EL (cell line): ENCODE results near the gene PSMC5.
"Not testable (repeated sequence)": the region's sequence is repeated elsewhere in the genome, so short reads cannot be mapped to it uniquely, and the experiment has no call there.

Source experiments
- DNase-seq: peaks from one replicate; pipeline ENCODE4 v3.0.0-alpha.2; 2016

PSMC5 gene

DNA sequence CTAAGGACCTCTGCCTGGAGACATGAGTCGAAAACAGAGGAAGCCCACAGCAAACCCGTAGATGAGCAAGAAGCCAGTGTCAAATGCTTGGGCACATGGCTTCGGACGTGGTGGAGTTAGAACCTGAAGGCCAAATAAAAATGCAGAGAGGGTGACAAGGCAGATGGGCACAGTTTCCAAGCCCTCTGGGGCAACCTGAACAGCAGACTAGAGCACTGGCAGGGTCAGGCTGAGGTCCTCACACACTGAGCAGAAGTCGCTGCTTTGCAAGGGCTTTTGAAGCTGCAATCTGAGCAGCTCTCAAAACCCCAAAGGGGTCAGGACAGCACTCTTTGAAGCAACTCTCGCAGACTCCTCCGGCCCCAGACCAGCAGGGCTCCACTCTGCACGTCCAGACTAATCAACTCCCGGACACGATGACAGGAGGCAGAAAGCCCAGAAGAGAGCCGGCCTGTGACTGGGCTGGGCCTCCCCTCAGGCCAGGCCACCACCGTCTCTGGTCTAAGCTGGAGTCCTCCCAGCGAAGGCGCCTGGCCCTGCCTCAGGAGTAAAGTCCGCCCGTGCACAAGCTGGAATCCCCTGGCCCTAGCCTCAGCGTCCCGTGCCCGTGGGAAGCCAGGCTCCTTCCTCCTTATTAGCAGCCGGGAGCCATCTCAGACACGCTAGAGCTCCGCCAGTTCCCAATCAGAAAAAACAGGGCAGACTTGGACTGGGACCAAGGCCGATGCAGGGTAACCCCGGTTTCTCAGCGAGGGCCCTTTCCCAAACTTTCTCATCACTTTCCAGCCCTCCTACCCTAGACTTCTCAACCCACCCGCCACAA lies 14.3 kb downstream of the PSMC5 start:
- DNase-seq = peak; percentile 50

DNA sequence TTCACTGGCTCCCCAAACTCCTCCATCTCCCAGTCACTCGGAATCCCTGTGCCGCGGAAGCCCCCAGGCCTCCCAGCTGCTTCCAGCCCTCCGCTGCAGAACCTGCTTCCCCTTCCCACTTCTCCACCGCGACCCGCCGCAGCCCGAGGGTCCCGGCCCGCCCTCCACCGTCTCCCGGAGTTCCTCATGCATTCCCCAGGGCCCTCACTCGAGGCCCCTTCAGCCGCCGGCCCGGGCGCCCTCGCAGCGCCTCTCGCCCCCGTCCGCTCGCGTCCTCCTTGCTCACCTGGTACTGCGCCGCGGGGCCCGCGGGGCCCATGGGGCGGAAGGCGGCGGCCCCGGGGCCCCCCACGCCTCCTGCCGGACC lies 14.9 kb downstream of the PSMC5 start:
- DNase-seq = no peak

DNA sequence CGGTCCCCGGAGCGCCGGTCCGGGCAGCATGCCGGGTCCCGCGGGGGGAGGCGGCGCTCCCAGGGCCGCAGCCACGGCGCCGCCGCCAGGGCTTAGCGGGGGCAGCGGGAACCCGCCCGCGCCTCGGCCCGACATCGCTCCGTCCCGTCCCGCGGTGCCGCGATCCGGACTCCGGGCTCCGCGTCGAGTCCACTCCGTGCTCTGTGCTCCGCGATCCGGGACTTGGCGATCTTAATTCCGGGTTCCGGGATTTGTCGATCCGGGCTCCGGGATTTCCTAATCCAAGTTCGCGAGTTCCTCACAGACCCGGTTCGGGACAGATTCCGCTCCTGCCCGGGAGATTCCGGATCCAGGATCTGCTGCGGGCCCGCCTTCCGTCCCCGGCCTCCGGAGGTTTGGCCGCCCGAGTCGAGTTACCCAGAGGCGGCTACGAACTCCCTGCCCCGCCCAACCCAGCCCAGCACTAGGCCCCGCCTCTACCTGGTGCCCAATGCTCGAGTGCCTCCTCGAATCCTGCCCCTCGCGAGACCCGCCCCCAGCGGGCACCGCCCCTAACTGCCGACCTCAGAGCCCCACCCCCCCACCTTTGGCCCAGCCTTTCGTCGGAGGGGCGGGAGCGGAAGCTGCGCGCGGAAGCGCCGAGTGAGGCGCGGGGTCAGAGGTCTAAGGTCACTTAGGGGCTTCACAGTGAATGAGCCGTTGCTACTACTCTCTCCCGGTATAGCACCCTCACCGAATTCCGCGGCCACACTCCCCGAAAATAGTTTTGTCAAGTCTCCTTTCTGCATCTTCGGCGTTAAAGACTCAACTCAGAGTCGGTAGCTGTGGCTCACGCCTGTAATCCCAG lies 15.5 kb downstream of the PSMC5 start, which contains the start of gene SMARCD2:
SMARCD2 (minus strand) TSS at position 146 of the 847 bp plus-strand sequence; CDS start at position 135, 11 bp downstream.
- DNase-seq = peak; percentile 99

DNA sequence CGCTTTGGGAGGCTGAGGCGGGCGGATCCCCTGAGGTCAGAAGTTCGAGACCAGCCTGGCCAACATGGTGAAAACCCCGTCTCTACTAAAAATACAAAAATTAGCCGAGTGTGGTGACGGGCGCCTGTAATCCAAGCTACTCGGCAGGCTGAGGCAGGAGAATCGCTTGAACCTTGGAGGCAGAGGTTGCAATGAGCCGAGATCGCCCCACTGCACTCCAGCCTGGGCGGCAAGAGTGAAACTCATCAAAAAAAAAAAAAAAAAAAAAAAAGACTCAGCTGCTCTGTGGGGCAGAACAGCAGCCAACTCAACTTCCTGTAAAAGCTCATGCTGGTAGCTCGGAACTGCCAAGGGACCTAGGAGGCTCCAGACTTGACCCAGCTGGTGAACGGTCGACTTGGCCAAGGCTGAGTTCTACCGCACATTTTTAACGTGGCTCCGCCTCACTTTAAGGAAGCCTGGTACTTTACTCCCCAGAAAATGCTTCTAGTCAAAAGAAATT lies 16.2 kb downstream of the PSMC5 start:
- DNase-seq = peak; percentile 70

DNA sequence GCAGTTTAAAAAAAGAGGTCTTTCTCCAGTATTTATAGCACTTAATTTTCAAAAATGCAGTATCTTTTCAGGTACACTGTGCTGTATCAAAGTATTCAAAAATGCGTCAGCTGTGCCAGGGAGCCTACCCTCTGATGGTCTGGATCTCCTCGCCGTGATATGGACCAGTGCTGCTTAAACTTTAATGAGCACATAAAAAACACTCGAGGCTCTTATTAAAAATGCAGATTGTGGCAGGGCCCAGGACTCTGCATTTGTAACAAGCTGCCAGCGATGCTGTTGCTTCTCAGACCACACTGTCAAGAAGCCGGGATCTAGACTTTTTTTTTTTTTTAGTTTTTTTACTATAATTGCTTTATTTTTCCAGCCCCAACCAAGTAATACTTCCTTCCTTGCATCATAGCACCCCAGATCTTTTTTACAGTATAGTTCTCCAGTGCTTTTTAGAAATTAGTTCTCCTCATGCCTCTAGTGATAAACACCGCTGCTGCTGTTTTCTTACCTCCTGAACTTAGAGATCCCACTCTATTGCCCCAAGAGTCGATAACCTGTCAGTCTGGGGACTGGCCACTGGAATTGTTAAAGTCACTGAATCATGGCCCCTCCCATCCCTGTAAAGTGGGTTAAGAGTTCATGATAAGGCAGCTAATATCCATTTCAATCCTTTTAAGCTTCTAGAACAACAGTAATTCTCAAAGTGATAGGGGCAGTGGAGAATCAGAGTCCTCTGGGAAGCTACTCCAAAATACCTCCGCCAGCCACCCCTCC lies 16.9 kb downstream of the PSMC5 start:
- DNase-seq = no peak

DNA sequence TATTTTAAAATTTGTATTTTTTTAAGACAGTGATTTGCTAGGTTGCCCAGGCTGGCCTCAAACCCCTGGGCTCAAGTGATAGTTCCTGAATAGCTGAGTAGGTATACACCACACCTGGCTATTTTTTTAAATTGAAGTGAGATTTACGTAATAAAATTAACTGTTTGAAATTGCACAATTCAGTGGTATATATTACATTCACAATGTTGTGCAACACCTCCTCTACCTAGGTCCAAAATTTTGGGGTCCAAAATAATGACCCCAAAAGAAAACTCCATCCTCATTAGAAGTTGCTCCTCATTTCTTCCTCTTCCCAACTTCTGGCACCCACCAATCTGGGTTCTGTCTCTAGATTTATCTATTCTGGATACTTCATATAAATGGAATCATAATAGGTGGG lies 18.3 kb downstream of the PSMC5 start:
- DNase-seq = no peak

DNA sequence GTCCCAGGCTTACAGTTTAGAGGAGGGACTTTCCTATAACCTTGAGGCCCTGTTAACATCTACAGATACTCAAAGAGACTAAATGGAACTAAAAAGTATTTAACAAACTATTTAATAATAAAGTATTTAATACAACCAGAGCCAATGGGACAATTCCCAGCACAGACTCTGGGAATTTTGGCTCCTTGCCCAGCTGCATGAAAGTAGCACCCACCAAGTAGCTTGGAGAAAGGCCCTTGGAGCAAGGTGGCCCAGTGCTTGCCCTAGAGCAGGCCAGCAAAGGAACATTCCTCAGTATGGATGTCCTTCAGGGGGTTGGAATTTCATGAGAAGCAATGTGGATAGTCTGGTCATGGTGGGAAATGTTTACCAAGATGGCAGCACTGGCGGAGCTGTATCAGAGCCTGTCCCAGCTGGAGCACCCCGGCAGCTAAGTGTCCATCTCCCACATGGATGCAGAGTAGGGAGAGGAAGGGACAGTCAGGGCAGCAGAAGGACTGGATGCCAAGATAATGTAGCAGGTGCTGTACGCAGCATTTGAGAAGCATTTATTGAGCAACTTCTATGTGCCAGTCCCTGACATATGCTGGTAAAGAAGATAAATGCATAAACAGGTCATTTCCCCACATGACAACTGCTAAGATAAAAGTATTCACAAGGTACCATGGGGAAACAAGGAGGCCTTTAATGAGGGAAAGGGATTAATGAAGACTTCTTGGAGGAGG lies 20.5 kb downstream of the PSMC5 start:
- DNase-seq = no peak

DNA sequence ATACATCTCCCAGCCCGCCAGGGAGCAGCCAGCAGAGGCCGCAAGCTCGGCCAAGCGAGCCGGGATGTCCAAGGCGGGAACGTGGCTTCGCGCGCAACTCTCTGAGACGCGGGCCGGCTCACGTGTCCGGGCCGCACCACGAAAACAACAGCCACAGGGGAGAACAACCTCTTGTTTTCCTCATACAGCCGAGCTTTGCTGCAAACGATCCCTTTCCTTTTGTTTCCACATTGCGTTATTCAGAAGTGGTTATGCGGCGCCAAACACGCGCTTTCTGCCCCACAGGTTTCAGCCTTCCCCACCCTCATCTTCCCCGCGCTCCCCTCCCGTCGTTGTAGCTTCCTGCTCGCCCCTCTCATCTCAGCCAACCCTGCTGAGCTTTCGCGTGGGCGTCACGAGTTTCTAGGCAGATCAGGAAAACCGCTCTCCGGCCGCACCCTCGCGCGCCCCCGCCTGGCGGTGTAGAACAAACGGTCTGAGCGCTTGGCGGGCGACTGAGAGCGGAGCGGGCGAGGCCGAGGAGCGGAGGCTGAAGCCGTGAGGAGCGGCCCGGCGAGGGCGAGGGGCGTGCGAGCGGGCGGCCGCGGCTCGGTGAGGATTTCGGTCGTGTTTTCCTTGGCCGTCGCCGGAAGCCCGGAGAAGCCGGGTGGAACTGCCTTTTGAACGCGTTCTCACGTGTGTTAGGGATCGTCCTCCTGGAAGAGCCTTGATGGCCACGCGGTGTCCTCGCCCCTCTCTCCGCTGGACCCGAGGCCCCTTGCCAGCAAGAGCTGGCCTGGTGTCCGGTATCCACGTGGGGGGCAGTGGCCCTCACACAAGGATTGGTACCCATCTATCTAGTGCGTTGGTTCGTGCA lies 21.8 kb downstream of the PSMC5 start:
- DNase-seq = peak; percentile 86

DNA sequence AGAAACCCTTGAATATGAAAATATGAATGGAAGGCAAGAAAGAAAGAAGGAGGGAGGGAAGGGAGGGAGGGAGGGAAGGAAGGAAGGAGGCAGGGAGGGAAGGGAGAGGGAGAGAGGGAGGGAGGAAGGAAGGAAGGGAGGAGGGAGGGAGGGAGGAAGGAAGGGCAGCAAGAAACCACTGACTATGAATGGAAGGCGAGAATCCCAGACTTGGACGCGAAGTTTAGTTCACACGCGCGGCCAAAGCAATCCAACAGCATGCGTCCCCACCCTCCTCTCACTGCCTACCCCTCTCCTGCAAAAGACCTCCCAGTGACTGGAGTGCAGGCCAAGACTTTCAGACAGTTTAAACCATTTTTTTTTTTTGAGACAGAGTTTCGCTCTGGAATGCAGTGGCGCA lies 23.2 kb downstream of the PSMC5 start:
- no peak for DNase-seq

DNA sequence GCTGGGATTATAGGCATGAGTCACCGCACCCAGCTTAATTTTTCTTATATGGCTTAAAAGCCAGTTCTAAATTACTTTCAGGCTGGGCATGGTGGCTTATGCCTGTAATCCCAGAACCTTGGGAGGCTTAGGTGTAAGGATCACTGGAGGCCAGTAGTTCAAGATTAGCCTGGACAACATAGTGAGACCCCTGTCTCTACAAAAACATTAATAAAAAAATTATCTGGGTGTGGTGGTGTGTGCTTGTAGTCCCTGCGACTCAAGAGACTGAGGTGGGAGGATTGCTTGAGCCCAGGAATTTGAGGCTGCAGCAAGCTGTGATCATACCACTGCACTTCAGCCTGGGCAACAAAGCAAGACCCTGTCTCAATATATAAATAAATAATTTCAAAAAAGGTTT lies 26.0 kb downstream of the PSMC5 start:
- no peak for DNase-seq

DNA sequence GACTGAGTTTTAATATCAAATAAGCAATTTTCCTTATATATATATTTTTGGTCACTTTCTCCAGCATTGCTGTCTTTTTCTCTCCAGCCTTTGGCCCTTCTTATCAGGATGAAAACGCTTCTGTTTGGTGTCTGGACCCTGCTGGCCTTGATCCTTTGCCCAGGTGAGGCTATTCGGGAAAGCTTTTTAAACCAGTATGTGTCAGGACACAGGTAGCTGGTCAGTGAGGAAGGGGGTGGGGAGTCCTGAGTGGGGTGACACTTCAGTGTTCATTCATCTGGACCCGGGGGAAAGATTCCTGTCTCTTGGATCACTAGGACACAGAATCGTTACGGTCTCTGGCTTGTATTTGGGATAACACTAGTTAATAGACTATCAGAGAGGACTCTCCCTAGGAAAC lies 27.5 kb downstream of the PSMC5 start:
- no peak for DNase-seq

DNA sequence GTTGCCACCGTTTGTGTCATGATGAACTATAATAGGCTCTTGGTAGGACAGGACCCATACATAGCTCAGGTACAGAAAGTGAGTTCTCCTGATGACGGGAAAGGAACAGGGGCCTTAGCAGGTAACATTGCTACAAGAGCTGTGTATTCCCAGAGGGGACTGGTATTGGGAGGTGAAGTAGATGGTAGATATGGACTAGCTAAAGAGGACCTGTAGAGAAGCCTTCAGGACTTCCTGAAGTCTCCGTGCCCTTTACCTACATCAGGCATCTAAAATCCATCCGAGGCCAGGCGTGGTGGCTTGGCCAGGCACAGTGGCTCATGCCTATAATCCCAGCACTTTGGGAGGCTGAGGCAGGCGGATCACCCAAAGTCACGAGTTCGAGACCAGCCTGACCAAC lies 28.0 kb downstream of the PSMC5 start:
- no peak for DNase-seq

DNA sequence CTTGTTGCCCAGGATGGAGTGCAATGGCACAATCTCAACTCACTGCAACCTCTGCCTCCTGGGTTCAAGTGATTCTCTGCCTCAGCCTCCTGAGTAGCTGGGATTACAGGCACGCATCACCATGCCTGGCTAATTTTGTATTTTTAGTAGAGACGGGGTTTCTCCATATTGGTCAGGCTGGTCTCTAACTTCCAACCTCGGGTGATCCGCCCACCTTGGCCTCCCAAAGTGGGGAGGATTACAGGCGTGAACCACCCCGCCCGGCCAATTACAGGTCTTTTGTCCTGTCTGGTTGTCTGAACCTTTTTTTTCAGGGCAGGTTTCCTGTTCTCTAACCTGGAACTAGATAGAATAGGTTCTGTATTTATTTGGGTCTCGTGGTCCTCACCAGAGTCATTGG lies 29.2 kb downstream of the PSMC5 start:
- DNase-seq = not testable (repeated sequence)

DNA sequence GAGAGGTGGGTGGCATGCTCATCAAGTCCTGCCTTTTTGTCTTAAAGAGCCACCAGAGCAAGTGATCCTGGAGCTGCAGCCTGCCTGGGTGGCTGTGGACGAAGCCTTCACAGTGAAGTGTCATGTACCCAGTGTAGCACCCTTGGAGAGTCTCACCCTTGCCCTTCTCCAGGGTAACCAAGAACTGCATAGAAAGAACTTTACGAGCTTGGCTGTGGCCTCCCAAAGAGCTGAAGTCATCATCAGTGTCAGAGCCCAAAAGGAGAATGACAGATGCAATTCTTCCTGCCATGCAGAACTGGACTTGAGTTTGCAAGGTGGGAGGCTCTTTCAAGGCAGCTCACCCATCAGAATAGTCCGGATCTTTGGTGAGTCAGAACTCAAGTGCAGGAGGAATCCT lies 32.0 kb downstream of the PSMC5 start:
- no peak for DNase-seq

DNA sequence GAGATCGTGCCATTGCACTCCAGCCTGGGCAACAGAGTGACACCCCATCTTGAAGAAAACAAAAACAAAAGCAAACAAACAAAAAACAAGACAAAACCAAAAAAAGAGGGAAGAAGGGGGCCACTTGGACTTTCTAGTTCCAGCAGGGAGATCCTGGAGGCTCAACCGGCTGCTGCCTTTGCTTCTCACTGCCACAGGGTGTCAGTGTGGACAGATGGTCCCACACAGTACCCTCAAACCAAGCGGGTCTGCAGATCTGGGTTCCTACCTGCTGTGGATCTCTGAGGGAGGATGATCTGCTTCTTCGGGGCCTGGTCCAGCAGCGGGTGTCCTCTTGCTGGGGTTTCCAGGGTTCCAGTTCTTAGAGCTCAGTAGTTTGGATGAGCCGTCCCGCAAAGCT lies 39.4 kb downstream of the PSMC5 start:
- DNase-seq = not testable (repeated sequence)

DNA sequence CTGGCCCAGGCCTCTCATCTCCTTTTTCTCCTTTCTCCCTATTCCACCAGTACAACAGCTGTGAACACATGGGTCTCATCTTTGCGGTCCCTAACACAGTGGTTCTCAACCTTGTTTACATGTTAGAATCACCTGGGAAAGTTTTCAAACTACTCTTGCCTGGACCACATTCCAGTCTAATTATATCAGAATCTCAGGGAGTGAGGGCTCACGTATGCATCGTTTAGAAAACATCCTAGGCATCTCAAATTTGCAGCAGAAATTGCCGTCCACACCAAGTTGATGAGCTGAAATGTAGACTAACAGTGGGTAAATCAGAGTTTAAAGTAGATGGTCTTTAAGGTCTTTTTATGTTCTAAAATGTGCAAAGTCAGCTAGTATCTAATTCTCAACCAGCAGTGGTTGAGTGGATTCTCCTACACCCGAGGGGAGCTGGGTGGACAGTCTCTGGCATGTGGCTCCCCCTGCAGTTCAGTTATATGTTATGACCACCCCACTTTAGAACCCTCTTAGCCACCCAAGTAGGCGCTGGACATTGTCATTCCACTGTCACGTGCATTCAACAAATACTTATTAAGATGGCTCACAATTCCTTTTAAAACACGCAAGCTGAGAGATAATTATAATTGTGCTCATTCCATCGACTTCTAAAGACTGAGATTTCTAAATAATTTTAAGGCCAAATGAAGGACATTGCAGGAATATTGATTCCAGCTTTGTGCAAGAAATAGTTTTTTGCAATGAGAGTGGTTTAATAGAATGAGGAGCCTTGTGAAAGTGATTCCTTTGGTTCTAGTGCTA lies 42.5 kb downstream of the PSMC5 start:
- DNase-seq = peak; percentile 54

DNA sequence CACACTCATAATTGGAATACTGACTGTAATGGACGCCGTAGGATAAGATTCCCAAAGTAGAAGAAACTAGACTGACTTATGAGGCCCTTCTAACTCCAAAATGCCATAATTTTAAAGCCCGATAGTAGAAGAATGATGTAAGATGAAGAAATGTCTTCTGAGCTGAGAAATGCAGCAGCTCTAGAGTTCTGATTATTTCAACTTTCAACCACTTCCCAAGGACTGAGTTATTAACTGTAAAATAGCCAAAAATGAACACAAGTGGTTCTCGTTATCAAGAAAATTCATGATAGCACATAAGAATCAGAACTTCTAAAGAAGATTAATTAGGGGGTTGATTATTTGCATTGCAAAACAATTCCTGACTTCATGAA lies 43.0 kb downstream of the PSMC5 start:
- DNase-seq = not testable (repeated sequence)

DNA sequence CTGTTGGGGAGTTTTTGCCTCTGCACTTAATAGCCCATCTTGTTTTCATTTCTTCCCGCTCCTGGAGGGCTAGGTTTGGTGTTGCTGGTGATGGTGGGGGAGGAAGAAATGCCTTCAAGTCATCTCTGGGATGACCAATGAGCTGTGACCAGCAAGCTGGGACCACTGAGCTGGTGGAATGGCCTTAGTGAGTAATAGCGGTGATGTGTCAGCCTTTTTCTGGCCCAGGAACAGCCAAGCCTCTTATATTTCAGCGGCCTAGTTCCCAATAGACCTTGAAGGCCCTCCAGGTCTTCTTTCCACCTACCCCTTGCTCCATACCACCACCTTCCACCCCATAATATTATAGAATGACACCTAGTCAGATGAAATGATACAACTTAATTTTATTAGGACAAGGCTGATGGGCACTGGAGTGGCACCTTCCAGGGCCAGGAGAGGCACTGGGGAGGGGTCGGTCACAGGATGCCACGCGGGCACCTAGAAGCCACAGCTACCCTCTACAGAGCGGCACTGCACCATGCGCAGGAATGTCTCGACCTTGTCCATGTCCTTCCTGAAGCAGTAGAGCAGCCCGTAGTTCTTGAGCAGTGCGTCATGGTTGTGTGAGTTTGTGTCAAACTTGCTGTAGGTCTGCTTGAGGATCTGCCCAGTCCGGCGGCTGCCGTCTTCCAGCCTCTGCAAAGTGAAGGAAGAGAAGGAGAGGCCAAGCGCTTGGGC lies 44.6 kb downstream of the PSMC5 start:
- DNase-seq = peak; percentile 15

DNA sequence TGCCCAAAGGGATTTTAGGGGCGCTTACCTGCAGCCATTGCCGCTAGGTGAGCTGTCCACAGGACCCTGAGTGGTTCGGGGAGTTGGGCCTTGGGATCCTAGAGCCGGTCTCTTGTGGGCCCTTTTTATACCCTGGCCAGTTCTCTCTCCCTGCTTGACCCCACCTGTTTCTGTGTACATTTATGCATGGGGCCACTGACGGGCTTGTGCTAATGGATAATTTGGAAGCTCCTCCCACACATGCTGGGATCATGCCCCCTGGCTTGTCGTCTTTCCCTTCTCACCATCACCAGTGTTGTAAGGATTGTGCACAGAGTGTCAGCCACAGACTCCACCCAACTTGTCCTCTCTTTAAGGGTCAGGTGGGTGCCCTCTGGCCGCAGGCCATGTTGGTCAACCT lies 46.3 kb downstream of the PSMC5 start, which contains the start of gene CSH2:
CSH2 (minus strand) TSS at position 101 of the 400 bp plus-strand sequence; CDS start at position 38, 63 bp downstream.
- DNase-seq = not testable (repeated sequence)
